Measurements from ENCODE around the gene PRRC2A.

The PRRC2A gene

GRCh38 chr6:31652925-31653724 is 32.6 kb downstream of the PRRC2A start (continued):
- TF ChIP-seq ZNF645 (tag by site-specific recombination; IDR thresholded peaks at IDR 0.05), result no peak
- no peak for TF ChIP-seq ZNF112 (tag by site-specific recombination; IDR thresholded peaks at IDR 0.05)
- TF ChIP-seq ZBTB8A (tag by site-specific recombination; IDR thresholded peaks at IDR 0.05), result peak; percentile 100
- peak; percentile 99 for TF ChIP-seq ZFHX2 (tag by site-specific recombination; conservative IDR thresholded peaks at IDR 0.05)
- no peak for TF ChIP-seq YY2 (tag by site-specific recombination; IDR thresholded peaks at IDR 0.05)
- TF ChIP-seq ZNF530 (tag by site-specific recombination; IDR thresholded peaks at IDR 0.05; ENCODE audit: low read depth), result no peak
- TF ChIP-seq ZNF140 (tag by site-specific recombination; IDR thresholded peaks at IDR 0.05), result no peak
- no peak for TF ChIP-seq ZNF626 (tag by site-specific recombination; IDR thresholded peaks at IDR 0.05)
- TF ChIP-seq ZNF664 (tag by site-specific recombination; IDR thresholded peaks at IDR 0.05), result no peak
- 0 out of 2 replicates have a peak, but pooled peaks have one; percentile 59 for TF ChIP-seq ZNF518A (tag by site-specific recombination; conservative IDR thresholded peaks at IDR 0.05; ENCODE audit: low read depth)
- no peak for TF ChIP-seq PRDM10 (tag by site-specific recombination; IDR thresholded peaks at IDR 0.05)
- TF ChIP-seq BCL11B (tag by site-specific recombination; IDR thresholded peaks at IDR 0.05; ENCODE audit: low read depth), result peak; percentile 6; the same call in 1 of the 2 replicates
- no peak for TF ChIP-seq ZNF777 (tag by site-specific recombination; IDR thresholded peaks at IDR 0.05; ENCODE audit: borderline replicate concordance)
- TF ChIP-seq WT1 (tag by site-specific recombination; IDR thresholded peaks at IDR 0.05), result no peak; the same call in 1 of the 2 replicates
- no peak for TF ChIP-seq ZNF121 (tag by site-specific recombination; IDR thresholded peaks at IDR 0.05)
- TF ChIP-seq HOXC10 (CRISPR knock-in tag; IDR thresholded peaks at IDR 0.05), result no peak
- TF ChIP-seq TRIM28 (IDR thresholded peaks at IDR 0.05; ENCODE audit: borderline replicate concordance, low read length), result peak; percentile 77; the same call in 1 of the 2 replicates
- TF ChIP-seq ZNF223 (tag by site-specific recombination; IDR thresholded peaks at IDR 0.05), result no peak
- no peak for TF ChIP-seq ZNF155 (tag by site-specific recombination; IDR thresholded peaks at IDR 0.05)
- no peak for TF ChIP-seq ZNF311 (tag by site-specific recombination; IDR thresholded peaks at IDR 0.05; ENCODE audit: borderline replicate concordance)
- no peak for TF ChIP-seq ZNF146 (tag by site-specific recombination; IDR thresholded peaks at IDR 0.05)
- TF ChIP-seq ZNF138 (tag by site-specific recombination; IDR thresholded peaks at IDR 0.05; ENCODE audit: borderline replicate concordance), result no peak
- no peak; the same call in 1 of the 2 replicates for TF ChIP-seq PATZ1 (tag by site-specific recombination; IDR thresholded peaks at IDR 0.05)
- TF ChIP-seq, protein P1, sequence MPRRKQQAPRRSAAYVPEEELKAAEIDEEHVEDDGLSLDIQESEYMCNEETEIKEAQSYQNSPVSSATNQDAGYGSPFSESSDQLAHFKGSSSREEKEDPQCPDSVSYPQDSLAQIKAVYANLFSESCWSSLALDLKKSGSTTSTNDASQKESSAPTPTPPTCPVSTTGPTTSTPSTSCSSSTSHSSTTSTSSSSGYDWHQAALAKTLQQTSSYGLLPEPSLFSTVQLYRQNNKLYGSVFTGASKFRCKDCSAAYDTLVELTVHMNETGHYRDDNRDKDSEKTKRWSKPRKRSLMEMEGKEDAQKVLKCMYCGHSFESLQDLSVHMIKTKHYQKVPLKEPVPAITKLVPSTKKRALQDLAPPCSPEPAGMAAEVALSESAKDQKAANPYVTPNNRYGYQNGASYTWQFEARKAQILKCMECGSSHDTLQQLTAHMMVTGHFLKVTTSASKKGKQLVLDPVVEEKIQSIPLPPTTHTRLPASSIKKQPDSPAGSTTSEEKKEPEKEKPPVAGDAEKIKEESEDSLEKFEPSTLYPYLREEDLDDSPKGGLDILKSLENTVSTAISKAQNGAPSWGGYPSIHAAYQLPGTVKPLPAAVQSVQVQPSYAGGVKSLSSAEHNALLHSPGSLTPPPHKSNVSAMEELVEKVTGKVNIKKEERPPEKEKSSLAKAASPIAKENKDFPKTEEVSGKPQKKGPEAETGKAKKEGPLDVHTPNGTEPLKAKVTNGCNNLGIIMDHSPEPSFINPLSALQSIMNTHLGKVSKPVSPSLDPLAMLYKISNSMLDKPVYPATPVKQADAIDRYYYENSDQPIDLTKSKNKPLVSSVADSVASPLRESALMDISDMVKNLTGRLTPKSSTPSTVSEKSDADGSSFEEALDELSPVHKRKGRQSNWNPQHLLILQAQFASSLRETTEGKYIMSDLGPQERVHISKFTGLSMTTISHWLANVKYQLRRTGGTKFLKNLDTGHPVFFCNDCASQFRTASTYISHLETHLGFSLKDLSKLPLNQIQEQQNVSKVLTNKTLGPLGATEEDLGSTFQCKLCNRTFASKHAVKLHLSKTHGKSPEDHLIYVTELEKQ (tag by site-specific recombination; IDR thresholded peaks at IDR 0.05; ENCODE audit: borderline replicate concordance), result no peak
